H1 (cell line): ENCODE results near the gene BRSK2.

Experiments used
- CHD2 ChIP-seq: IDR thresholded peaks from 2 replicates; pipeline ENCODE4 v1.6.1; 2012; ENCODE audit warnings: low read length, improper control_type of control experiment
- CREB1 ChIP-seq: IDR thresholded peaks from 2 replicates; pipeline ENCODE4 v1.6.1; 2012; ENCODE audit warnings: inconsistent platforms
- CTCF ChIP-seq, 3 experiments: IDR thresholded peaks; 1 replicate in 2 of 3; 2 replicates in 1 of 3; pipeline versions ENCODE4 v1.5.1 to v1.6.1; 2011; ENCODE audit warnings: low read length in 3 of 3, mild to moderate bottlenecking in 3 of 3, inconsistent platforms in 2 of 3, low read depth in 1 of 3, moderate library complexity in 1 of 3; ENCODE audit not compliant: insufficient read depth in 1 of 3; ENCODE audit errors: control extremely low read depth in 1 of 3
- EZH2 ChIP-seq: fragments of 200-600 bp; sonication (generic); IDR thresholded peaks from 2 replicates; pipeline ENCODE4 v1.7.1; 2012; ENCODE audit warnings: low read depth, mild to moderate bottlenecking, moderate library complexity, low read length, inconsistent platforms; ENCODE audit not compliant: severe bottlenecking
- GTF2F1 ChIP-seq: IDR thresholded peaks from 2 replicates; pipeline ENCODE4 v1.6.1; 2012; ENCODE audit warnings: low read depth, low read length, improper control_type of control experiment, borderline replicate concordance
- MAFK ChIP-seq: IDR thresholded peaks from 2 replicates; pipeline ENCODE4 v1.6.1; 2012; ENCODE audit warnings: low read depth, mild to moderate bottlenecking, improper control_type of control experiment, low read length
- POLR2AphosphoS5 ChIP-seq: IDR thresholded peaks from 2 replicates; pipeline ENCODE4 v1.6.1; 2011; ENCODE audit warnings: low read depth, low read length
- RAD21 ChIP-seq, 2 experiments: IDR thresholded peaks in 1 of 2; conservative IDR thresholded peaks in 1 of 2; 2 replicates each; pipeline ENCODE4 v1.6.1; 2011; ENCODE audit warnings: low read depth in 2 of 2, low read length in 2 of 2, improper control_type of control experiment in 1 of 2, inconsistent platforms in 1 of 2, mild to moderate bottlenecking in 1 of 2, moderate library complexity in 1 of 2
- SIX5 ChIP-seq: IDR thresholded peaks from 2 replicates; pipeline ENCODE4 v1.6.1; 2011; ENCODE audit warnings: mild to moderate bottlenecking, low read depth, low read length
- SUZ12 ChIP-seq: fragments of 200-600 bp; sonication (generic); IDR thresholded peaks from 2 replicates; pipeline ENCODE4 v1.6.1; 2012; ENCODE audit warnings: mild to moderate bottlenecking, inconsistent platforms, low read length, moderate library complexity, mixed read lengths
- YY1 ChIP-seq: IDR thresholded peaks from 2 replicates; pipeline ENCODE4 v1.6.1; 2011; ENCODE audit warnings: low read depth, mild to moderate bottlenecking, low read length
- ZNF274 ChIP-seq: IDR thresholded peaks from 2 replicates; pipeline ENCODE4 v1.7.0; 2012; ENCODE audit warnings: low read length, borderline replicate concordance; ENCODE audit errors: extremely low read depth
- TF ChIP-seq, protein P1 (sequence below): IDR thresholded peaks from 2 replicates; pipeline ENCODE4 v1.6.1; 2012; ENCODE audit warnings: inconsistent platforms

DNA sequence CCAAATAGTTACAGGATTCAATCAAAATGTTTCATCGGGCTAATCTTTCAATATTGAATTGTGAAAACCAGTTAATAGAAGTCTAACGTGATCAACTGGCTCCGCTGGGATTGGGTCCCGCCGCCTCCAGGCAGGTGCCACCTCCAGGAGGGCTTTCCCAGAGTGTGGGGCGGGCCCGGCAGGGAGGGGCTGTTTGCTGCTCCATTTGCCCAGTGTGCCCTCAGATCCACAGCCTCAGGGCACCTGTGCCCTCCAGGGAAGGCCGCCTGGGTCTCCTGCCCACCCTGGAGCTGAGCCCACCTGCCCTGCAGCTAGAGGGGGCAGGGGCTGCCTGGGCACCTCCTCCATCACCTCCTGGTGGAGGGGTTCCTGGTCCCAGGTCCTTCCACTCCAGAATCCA, 17.9 kb downstream of the BRSK2 start:
- TF ChIP-seq RAD21 (IDR thresholded peaks at IDR 0.05 in 1 of 2, conservative IDR thresholded peaks at IDR 0.05 in 1 of 2; ENCODE audit: low read depth in 2 of 2, low read length in 2 of 2) (no peak), MAFK (no peak), EZH2 (no peak), CTCF (IDR thresholded peaks at IDR 0.05; ENCODE audit: control extremely low read depth in 1 of 3, insufficient read depth in 1 of 3, low read depth in 1 of 3, low read length in 3 of 3) (no peak), YY1 (no peak), GTF2F1 (no peak), SIX5 (no peak), ZNF274 (no peak), POLR2AphosphoS5 (no peak), CHD2 (no peak), CREB1 (no peak), SUZ12 (no peak)
- TF ChIP-seq, protein P1, sequence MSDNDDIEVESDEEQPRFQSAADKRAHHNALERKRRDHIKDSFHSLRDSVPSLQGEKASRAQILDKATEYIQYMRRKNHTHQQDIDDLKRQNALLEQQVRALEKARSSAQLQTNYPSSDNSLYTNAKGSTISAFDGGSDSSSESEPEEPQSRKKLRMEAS = no peak
